Stimulated activated naive CD8-positive, alpha-beta T cell treated with anti-CD3 and anti-CD28 coated beads, Interleukin-15, Interleukin-2, amounts not matched to agents 100 U/mL and 50 U/mL, for 24 hours (primary cell): Measurements from ENCODE around the gene YPEL5.
A peak's percentile ranks its signal among the peaks of the same experiment; 100 is the strongest.
"Not testable (repeated sequence)": the region's sequence is repeated elsewhere in the genome, so short reads cannot be mapped to it uniquely, and the experiment has no call there.

ENCODE experiments used
- ATAC-seq: fragments of 150-1000 bp; cut with Tn5 transposase; one replicate; pipeline ENCODE4 v1.10.0; 2021
- DNase-seq: peaks from one replicate; pipeline ENCODE4 v3.0.0; 2021

The YPEL5 gene

GRCh38 chr2:30139131-30139870 lies 7.5 kb upstream of the YPEL5 start:
- ATAC-seq: peak; percentile 36
- peak; percentile 32 for DNase-seq

- no peak for ATAC-seq
- DNase-seq: no peak
Measured at GRCh38 chr2:30141136-30141535, 5.7 kb upstream of the YPEL5 start.

GRCh38 chr2:30144260-30144659 lies 2.5 kb upstream of the YPEL5 start:
- DNase-seq (no peak), ATAC-seq (no peak)

- not testable (repeated sequence) for ATAC-seq, DNase-seq
Measured at GRCh38 chr2:30144951-30145350, 1.9 kb upstream of the YPEL5 start.

- no peak for ATAC-seq
- DNase-seq: no peak
Measured at GRCh38 chr2:30145826-30146336, 926 bp upstream of the YPEL5 start.

GRCh38 chr2:30147196-30147714 lies 448 bp downstream of the YPEL5 start:
- DNase-seq (peak; percentile 41), ATAC-seq (no peak)

GRCh38 chr2:30147715-30148610 lies 1.2 kb downstream of the YPEL5 start:
- ATAC-seq: no peak
- peak; percentile 84 for DNase-seq

- ATAC-seq: no peak
- DNase-seq: no peak
Measured at GRCh38 chr2:30148850-30149249, 2.0 kb downstream of the YPEL5 start.

- DNase-seq: peak; percentile 45
Measured at GRCh38 chr2:30149513-30149912, 2.7 kb downstream of the YPEL5 start.

GRCh38 chr2:30149976-30150375 lies 3.2 kb downstream of the YPEL5 start:
- DNase-seq: no peak
- ATAC-seq: no peak

More at GRCh38 chr2:30149513-30149912, 2.7 kb downstream of the YPEL5 start:
- ATAC-seq: no peak

GRCh38 chr2:30150786-30151185 lies 4.0 kb downstream of the YPEL5 start:
- DNase-seq (no peak), ATAC-seq (no peak)

- DNase-seq (no peak), ATAC-seq (no peak)
Measured at GRCh38 chr2:30152385-30152784, 5.6 kb downstream of the YPEL5 start.

- DNase-seq: no peak
- ATAC-seq: no peak
Measured at GRCh38 chr2:30155202-30155601, 8.4 kb downstream of the YPEL5 start.

- DNase-seq (no peak), ATAC-seq (peak; percentile 69)
Measured at GRCh38 chr2:30155889-30156658, 9.3 kb downstream of the YPEL5 start.

GRCh38 chr2:30157616-30158015 lies 10.8 kb downstream of the YPEL5 start:
- DNase-seq (no peak), ATAC-seq (peak; percentile 84)

GRCh38 chr2:30159766-30160165 lies 13.0 kb downstream of the YPEL5 start:
- no peak for ATAC-seq

GRCh38 chr2:30161929-30162706 lies 15.3 kb downstream of the YPEL5 start:
- DNase-seq (no peak), ATAC-seq (no peak)

More at GRCh38 chr2:30159766-30160165, 13.0 kb downstream of the YPEL5 start:
- DNase-seq: no peak

GRCh38 chr2:30162806-30163205 lies 16.0 kb downstream of the YPEL5 start:
- DNase-seq (no peak), ATAC-seq (no peak)

GRCh38 chr2:30164131-30164925 lies 17.5 kb downstream of the YPEL5 start:
- DNase-seq (no peak), ATAC-seq (no peak)

- DNase-seq (peak; percentile 55), ATAC-seq (peak; percentile 94)
Measured at GRCh38 chr2:30165050-30165520, 18.3 kb downstream of the YPEL5 start.
